ENCODE measurements around the gene PSD2.

PSD2 gene

DNA sequence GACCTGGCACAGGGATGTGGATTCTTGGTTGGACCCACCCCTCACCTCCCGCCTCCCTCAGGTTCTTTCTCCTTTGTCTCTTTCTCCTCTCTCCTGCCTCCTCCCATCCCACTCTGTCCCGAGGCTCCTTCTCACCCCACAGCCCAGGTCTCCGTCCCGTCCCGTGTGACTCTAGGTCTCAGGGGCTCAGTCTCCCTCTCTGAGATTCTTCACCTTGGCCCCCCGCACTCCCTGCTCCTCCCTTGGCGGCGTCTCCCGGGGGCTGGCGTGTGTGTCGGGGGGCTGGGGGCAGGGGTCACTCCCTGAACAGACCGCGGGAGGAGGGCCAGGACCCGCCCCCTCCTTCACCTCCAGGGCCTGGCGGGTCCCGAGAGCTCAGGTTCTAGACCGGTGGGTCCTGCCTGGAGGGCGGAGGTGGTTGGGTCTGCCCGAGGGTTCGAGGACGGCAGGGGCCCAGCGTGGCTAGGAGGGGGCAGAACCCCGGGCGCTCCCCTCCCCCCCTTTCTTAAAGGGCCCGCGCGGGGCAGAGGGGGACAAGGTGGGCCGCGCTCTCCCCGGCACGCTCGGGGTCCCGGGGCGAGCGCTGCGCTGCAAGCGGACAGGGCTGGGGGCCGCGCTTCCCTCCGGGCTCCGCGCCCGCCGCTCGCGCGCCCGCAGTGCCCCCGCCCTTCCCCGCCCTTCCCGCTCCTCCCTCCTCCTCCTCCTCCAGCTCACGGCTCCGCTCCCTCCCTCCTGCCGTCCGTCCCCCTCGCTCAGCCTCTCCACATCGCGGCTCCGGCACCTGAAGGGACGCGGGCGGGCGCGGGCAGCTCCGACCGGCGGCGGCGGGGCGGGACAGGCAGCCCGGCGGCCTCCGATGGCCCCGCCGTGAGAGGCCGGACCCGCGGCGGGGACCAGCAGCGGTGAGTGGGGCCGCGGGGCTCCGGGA, at the start of gene PSD2:
Gene PSD2, plus strand, starts transcription at position 735 of the 928 bp plus-strand sequence. CDS start 13,633 bp downstream, outside the sequence.
- DNase-seq (ENCODE audit: low read depth, low spot score) = no peak
- no peak within 1 kb of the TSS for H3K27ac ChIP-seq

DNA sequence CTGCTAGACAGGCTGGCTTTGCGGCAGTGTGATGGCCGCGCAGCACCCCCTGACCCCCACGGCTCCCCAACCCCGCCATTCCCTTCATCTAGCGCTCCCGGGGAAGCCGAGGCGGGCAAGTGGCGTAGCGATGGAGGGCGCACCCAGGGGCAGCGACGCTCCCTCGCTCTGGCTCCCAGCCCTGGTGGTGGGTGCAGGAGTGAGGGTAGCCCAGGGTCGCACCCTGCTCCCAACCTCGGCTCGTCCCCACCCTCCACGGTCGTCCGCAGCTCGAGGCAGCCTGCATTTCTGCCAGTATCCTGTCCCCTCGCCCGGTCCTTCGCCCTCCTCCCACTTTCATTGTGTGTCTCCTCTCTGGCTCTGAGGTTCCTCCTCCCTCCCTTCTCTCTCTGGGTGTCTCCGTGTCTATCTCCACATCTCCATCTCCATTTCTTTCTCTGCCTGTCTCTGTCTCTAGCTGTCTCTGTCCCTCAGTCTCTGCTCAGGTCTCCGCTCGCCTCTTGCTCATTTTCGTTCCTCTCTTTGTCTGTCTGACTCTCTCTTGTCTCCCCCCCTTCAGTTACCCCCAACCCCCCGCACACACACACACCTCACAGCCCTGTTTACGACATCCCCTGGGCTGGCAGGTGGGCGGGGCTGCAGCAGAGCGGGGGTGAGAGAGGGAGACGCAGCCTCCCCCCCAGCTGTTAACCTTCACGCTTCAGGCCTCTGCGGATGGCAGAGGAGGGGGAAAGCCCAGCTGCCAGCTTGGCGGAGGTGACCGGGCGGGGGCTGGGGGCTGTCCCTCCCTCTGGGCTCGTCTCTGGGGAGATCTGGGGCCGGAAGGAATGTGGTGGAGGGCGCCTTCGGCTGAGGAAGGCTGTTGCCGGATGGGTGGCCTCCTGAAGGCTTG, 48.7 kb upstream of the PSD2 start:
- no peak for DNase-seq (ENCODE audit: low read depth, low spot score)
- no peak overlapping the region for H3K27ac ChIP-seq

GRCh38 chr5:139747583-139748504, 47.8 kb upstream of the PSD2 start:
- no peak overlapping the region for H3K27ac ChIP-seq
- no peak for DNase-seq (ENCODE audit: low read depth, low spot score)

GRCh38 chr5:139748505-139748826, 47.1 kb upstream of the PSD2 start:
- H3K27ac ChIP-seq = no peak overlapping the region
- DNase-seq (ENCODE audit: low read depth, low spot score) = no peak

- no peak for DNase-seq (ENCODE audit: low read depth, low spot score)
- H3K27ac ChIP-seq = no peak overlapping the region
Observed at GRCh38 chr5:139749242-139749641, 46.4 kb upstream of the PSD2 start.

GRCh38 chr5:139751236-139751635, 44.4 kb upstream of the PSD2 start:
- DNase-seq (ENCODE audit: low read depth, low spot score) = no peak
- no peak overlapping the region for H3K27ac ChIP-seq

- no peak overlapping the region for H3K27ac ChIP-seq
- no peak for DNase-seq (ENCODE audit: low read depth, low spot score)
Observed at GRCh38 chr5:139752506-139753473, 42.8 kb upstream of the PSD2 start.

DNA sequence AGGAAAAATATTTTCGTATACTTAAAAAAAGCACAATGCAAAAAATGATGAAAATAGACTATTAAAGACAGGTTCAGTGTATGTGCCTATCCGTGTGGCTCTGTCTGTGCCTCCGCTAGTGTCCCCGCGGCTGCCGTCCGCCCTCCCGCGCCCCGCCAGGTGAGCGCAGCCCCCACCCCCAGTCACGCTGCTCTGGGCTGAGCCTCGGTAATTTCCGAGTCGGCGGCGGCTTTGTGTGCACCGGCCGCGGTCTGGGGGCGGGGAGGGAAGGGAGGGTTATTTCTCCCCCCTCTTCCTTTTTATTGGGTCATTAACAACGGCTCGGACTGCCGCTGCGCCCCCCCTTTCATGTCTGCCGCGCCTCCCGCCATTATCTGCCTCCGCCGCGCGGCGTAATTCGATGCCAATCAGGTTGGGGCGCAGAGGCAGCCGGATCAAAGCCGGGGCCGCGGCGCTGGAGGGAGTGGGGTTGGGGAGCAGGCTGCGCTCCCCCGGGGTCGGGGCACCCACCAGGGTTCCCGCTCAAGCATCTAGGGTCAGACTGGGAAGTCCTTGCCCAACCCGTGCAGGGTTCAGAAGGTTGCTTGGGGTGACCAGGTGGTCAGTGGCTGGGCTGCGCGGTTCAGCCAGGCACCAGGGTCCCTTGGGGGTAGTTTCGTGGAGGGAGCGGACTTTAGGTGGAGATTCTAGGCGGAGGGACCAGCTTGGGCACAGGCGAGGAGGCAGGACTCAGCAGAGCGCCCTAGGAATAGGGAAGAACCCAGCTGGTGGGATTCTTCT, 39.5 kb upstream of the PSD2 start:
- no peak for DNase-seq (ENCODE audit: low read depth, low spot score)
- H3K27ac ChIP-seq = no peak overlapping the region

GRCh38 chr5:139756971-139757370, 38.6 kb upstream of the PSD2 start:
- no peak overlapping the region for H3K27ac ChIP-seq
- DNase-seq (ENCODE audit: low read depth, low spot score) = no peak

GRCh38 chr5:139757727-139758509, 37.7 kb upstream of the PSD2 start:
- H3K27ac ChIP-seq = no peak overlapping the region
- DNase-seq (ENCODE audit: low read depth, low spot score) = no peak

DNA sequence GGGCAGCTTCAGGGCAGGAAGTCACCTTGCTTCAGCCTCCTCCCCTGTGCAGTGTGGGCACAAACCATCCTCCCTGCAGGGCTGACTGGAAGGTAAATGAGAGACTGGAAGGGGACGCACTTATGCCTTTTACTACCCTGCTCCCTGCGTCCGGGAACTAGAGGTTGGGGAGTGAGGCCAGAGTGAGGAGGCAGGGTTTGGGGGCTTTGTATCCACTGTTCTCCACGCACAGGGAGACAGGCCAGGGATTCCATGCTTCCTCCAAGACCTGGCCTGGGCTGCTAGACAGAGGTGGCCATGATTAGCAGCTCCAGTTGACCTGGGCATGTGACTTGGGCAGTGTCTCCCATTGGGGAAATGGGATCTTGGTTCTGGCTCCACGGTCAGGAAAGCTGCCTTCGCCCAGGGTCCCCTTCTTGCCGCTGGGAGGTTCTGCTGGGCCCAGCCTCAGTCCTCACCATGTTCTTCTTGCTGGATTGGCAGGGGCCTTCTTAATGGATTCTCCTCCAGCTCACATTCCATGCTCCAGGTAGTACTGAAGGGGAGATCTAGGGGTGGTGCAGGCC, 37.0 kb upstream of the PSD2 start:
- DNase-seq (ENCODE audit: low read depth, low spot score) = no peak
- no peak overlapping the region for H3K27ac ChIP-seq

DNA sequence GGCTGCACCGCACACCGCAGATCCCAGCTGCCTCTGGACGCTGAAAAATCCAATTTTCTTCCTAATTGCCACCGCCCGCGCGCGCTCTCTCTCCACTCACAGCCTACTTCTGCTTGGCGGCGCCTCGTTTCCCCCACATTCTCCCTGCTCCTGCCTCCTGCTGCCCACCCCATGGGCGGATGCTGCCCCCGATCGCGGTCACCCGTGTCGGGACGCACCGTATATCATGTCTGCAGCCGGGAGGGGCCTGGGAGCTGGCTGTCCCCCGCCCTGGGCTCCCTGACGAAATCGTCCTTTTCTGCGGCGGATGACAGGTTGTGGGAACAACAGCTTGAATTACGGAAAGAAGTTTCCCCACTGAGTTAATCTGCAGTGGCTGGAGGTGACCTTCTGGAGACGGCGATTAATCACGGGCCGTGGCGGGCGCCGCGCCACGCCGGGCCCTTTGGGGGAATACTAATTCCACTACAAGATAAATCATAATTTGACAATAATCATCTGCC, 36.3 kb upstream of the PSD2 start:
- no peak overlapping the region for H3K27ac ChIP-seq
- DNase-seq (ENCODE audit: low read depth, low spot score) = no peak

- DNase-seq (ENCODE audit: low read depth, low spot score) = no peak
- no peak overlapping the region for H3K27ac ChIP-seq
Observed at GRCh38 chr5:139760066-139761056, 35.2 kb upstream of the PSD2 start.

DNA sequence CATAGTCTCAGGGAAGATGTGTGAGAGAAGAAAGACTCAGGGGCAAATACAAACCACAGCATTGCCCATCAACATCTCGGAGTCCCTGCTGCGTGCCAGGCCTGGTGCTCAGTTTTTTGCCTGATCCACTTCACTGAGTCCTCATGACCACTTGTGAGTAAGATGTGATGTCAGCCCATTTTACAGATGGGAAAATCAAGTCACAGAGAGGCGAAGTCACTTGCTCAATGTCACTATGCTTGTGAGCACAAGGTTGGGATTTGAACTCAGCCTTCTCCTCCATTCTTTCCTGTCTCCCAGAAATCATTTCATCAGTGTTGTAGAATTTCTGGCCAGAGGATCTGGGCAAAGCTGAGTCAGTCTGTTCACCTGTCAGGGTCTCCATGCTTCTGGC, 34.6 kb upstream of the PSD2 start:
- DNase-seq (ENCODE audit: low read depth, low spot score) = no peak

GRCh38 chr5:139761501-139761900, 34.1 kb upstream of the PSD2 start:
- no peak overlapping the region for H3K27ac ChIP-seq
- no peak for DNase-seq (ENCODE audit: low read depth, low spot score)

More for the DNA sequence above, 34.6 kb upstream of the PSD2 start:
- H3K27ac ChIP-seq = no peak overlapping the region

- DNase-seq (ENCODE audit: low read depth, low spot score) = no peak
Observed at GRCh38 chr5:139762615-139763170, 32.9 kb upstream of the PSD2 start.

More at GRCh38 chr5:139762615-139763170, 32.9 kb upstream of the PSD2 start:
- H3K27ac ChIP-seq = no peak overlapping the region
